Activated CD8-positive, alpha-beta memory T cell treated with anti-CD3 and anti-CD28 coated beads, Interleukin-2, amount 10 ng/mL, durations not matched to agents 7 days and 5 days (primary cell): ENCODE results near the gene ST6GALNAC6. TPM values are rescaled to one million over a fixed set of nuclear protein-coding genes. Genes with fewer than 3 reads are reported as not detected.
A peak's percentile ranks its signal among the peaks of the same experiment; 100 is the strongest.

Experiments
- ATAC-seq: fragments of 150-1000 bp; cut with Tn5 transposase; one replicate; pipeline ENCODE4 v1.10.0; 2021; ENCODE audit warnings: moderate library complexity
- CTCF ChIA-PET: fragments of 350-600 bp; sonication (Branson Sonifier 250); formaldehyde crosslinking; loops from one replicate; lab custom pipeline; 2021; ENCODE audit warnings: antibody characterized with exemption; lab: Charles Lee
- DNase-seq: peaks from one replicate; pipeline ENCODE4 v3.0.0-alpha.2; 2020
- H3K27ac Mint-ChIP-seq: one replicate; pipeline ENCODE4 v1.8.0; 2021; ENCODE audit warnings: mild to moderate bottlenecking, mixed read lengths
- H3K27me3 Mint-ChIP-seq: one replicate; pipeline ENCODE4 v1.8.0; 2021; ENCODE audit warnings: mixed read lengths
- H3K36me3 Mint-ChIP-seq: one replicate; pipeline ENCODE4 v1.8.0; 2021; ENCODE audit warnings: mild to moderate bottlenecking, mixed read lengths
- H3K4me1 Mint-ChIP-seq: one replicate; pipeline ENCODE4 v1.8.0; 2021; ENCODE audit warnings: mixed read lengths
- H3K4me3 Mint-ChIP-seq: one replicate; pipeline ENCODE4 v1.8.0; 2021; ENCODE audit warnings: mild to moderate bottlenecking, moderate library complexity, mixed read lengths
- H3K9me3 Mint-ChIP-seq: one replicate; pipeline ENCODE4 v1.8.0; 2022; ENCODE audit warnings: low read depth, mixed read lengths
- total RNA-seq, 2 experiments: library from RNA; stranded (reverse); gene quantifications; one replicate each; pipeline ENCODE4 v1.2.3, GENCODE V29; 2021

The ST6GALNAC6 gene, protein sequence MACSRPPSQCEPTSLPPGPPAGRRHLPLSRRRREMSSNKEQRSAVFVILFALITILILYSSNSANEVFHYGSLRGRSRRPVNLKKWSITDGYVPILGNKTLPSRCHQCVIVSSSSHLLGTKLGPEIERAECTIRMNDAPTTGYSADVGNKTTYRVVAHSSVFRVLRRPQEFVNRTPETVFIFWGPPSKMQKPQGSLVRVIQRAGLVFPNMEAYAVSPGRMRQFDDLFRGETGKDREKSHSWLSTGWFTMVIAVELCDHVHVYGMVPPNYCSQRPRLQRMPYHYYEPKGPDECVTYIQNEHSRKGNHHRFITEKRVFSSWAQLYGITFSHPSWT
- 10 to 100 TPM; 75.7 to 93.5 TPM for total RNA-seq

GRCh38 chr9:127899128-127899943 lies at the start of gene ST6GALNAC6:
TSS of gene ST6GALNAC6 (minus strand) at chr9:127899603. CDS start at chr9:127897981, 1,622 bp downstream.
- H3K4me3 Mint-ChIP-seq, result peak within 1 kb of the TSS; percentile 80
- H3K9me3 Mint-ChIP-seq, result no peaks in the 10 kb centered on the region
- H3K27me3 Mint-ChIP-seq, result no peaks in the 10 kb centered on the region
- CTCF ChIA-PET, result interaction anchor here (0.6 to 2.1 kb wide), 12 partner anchors 8 to 142 kb away, joined by 3 to 7 read pairs (median 4); partner anchors contain the start of gene ST6GALNAC4
- H3K36me3 Mint-ChIP-seq, result peaks cover 35% of the 10 kb centered on the region
- peak within 1 kb of the TSS; percentile 78 for H3K27ac Mint-ChIP-seq
- DNase-seq (peak; percentile 79), ATAC-seq (peak; percentile 80)
- H3K4me1 Mint-ChIP-seq, result peaks cover 40% of the 10 kb centered on the region

DNA sequence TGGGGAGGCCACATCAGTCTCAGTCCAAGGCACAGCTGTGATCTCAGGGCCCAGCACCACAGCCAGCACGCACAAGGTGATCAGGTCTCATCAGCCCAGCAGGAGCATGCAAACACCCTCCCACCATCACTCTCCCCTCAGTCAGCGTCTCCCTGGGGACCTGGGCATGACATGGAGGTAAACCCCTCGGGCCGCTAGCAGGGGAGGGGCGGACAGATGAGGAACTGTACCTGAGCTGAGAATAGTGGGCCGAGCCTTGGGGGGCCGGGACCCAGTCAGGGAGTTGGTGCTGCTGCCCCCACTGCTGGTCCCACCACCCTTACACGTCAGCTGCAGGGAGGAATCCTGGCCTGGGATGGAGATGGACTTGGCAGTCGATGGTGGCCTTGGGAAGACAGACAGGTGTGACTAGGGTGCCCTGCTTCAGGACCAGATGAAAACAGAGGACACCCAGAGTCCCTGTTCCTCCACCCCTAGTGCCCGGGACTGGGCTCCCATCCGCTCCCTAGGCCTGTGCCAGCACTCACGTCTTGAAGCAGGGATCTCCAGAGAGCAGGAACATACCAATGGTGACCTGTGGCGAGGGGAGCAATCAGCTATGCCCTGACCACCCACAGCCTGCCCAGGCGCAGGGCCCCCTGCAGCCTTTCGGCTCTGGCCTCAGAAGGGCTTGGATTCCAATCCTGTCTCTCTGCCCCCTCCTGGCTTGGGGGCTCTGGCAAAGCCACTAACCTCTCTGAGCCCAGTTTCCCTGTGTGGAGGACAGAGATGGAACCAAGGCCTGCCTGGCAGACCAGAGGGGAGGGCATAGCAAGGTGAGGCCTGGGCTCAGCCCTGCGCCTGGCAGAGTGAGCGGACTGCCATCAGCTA lies 48.7 kb upstream of the ST6GALNAC6 start:
- CTCF ChIA-PET, result interaction anchor here (1.3 to 13.2 kb wide), 4 partner anchors 8 to 170 kb away, joined by 3 to 347 read pairs (median 4); no protein-coding TSS in a partner anchor
- no peak for DNase-seq
- no peak for ATAC-seq
- H3K9me3 Mint-ChIP-seq, result no peaks in the 10 kb centered on the region
- H3K36me3 Mint-ChIP-seq, result peaks cover 9% of the 10 kb centered on the region
- no peak overlapping the region for H3K27ac Mint-ChIP-seq
- H3K4me1 Mint-ChIP-seq, result peaks cover 21% of the 10 kb centered on the region
- H3K4me3 Mint-ChIP-seq, result no peak overlapping the region
- no peaks in the 10 kb centered on the region for H3K27me3 Mint-ChIP-seq

GRCh38 chr9:127946728-127947127 lies 47.3 kb upstream of the ST6GALNAC6 start:
- Mint-ChIP-seq H3K36me3 (peaks cover 15% of the 10 kb centered on the region), H3K4me1 (peaks cover 22% of the 10 kb centered on the region), H3K4me3 (no peak overlapping the region), H3K27me3 (no peaks in the 10 kb centered on the region), H3K9me3 (no peaks in the 10 kb centered on the region), H3K27ac (no peak overlapping the region)
- DNase-seq (no peak), ATAC-seq (no peak)
- CTCF ChIA-PET, result interaction anchor here (1.3 to 13.2 kb wide), 4 partner anchors 9 to 87 kb away, joined by 3 to 347 read pairs (median 4); no protein-coding TSS in a partner anchor

- Mint-ChIP-seq H3K27me3 (no peaks in the 10 kb centered on the region), H3K9me3 (no peaks in the 10 kb centered on the region), H3K27ac (no peak overlapping the region), H3K4me3 (no peak overlapping the region), H3K4me1 (peaks cover 22% of the 10 kb centered on the region), H3K36me3 (peaks cover 15% of the 10 kb centered on the region)
- DNase-seq, result no peak
- CTCF ChIA-PET, result interaction anchor here (1.3 to 13.2 kb wide), 4 partner anchors 10 to 88 kb away, joined by 3 to 347 read pairs (median 4); no protein-coding TSS in a partner anchor
- ATAC-seq, result no peak
Measured at GRCh38 chr9:127945942-127946341, 46.5 kb upstream of the ST6GALNAC6 start.

GRCh38 chr9:127945338-127945737 lies 45.9 kb upstream of the ST6GALNAC6 start:
- H3K27ac Mint-ChIP-seq, result no peak overlapping the region
- no peaks in the 10 kb centered on the region for H3K27me3 Mint-ChIP-seq
- CTCF ChIA-PET, result interaction anchor here (1.3 to 13.2 kb wide), 7 partner anchors 9 to 172 kb away, joined by 3 to 347 read pairs (median 23); partner anchors contain the start of gene EEIG1
- ATAC-seq (no peak), DNase-seq (no peak)
- H3K4me3 Mint-ChIP-seq, result no peak overlapping the region
- peaks cover 15% of the 10 kb centered on the region for H3K36me3 Mint-ChIP-seq
- H3K9me3 Mint-ChIP-seq, result no peaks in the 10 kb centered on the region
- H3K4me1 Mint-ChIP-seq, result peaks cover 21% of the 10 kb centered on the region

- H3K27ac Mint-ChIP-seq, result no peak overlapping the region
- ATAC-seq, result no peak
- H3K4me1 Mint-ChIP-seq, result peaks cover 16% of the 10 kb centered on the region
- DNase-seq, result no peak
- no peaks in the 10 kb centered on the region for H3K9me3 Mint-ChIP-seq
- H3K36me3 Mint-ChIP-seq, result peaks cover 15% of the 10 kb centered on the region
- CTCF ChIA-PET, result interaction anchor here (0.8 to 13.2 kb wide), 19 partner anchors 10 to 173 kb away, joined by 3 to 347 read pairs (median 9); partner anchors contain the start of genes EEIG1 and PIP5KL1
- H3K4me3 Mint-ChIP-seq, result no peak overlapping the region
- H3K27me3 Mint-ChIP-seq, result no peaks in the 10 kb centered on the region
Measured at GRCh38 chr9:127944586-127945218, 45.3 kb upstream of the ST6GALNAC6 start.

- CTCF ChIA-PET, result interaction anchor here (0.7 to 13.2 kb wide), 38 partner anchors 9 to 181 kb away, joined by 3 to 347 read pairs (median 4); partner anchors contain the start of genes EEIG1, NAIF1, PIP5KL1 and SLC25A25
- ATAC-seq (peak; percentile 77), DNase-seq (peak; percentile 86)
- Mint-ChIP-seq H3K36me3 (peaks cover 15% of the 10 kb centered on the region), H3K4me1 (peaks cover 15% of the 10 kb centered on the region), H3K27ac (no peak overlapping the region), H3K4me3 (no peak overlapping the region), H3K27me3 (no peaks in the 10 kb centered on the region), H3K9me3 (no peaks in the 10 kb centered on the region)
Measured at GRCh38 chr9:127943731-127944144, 44.3 kb upstream of the ST6GALNAC6 start.

DNA sequence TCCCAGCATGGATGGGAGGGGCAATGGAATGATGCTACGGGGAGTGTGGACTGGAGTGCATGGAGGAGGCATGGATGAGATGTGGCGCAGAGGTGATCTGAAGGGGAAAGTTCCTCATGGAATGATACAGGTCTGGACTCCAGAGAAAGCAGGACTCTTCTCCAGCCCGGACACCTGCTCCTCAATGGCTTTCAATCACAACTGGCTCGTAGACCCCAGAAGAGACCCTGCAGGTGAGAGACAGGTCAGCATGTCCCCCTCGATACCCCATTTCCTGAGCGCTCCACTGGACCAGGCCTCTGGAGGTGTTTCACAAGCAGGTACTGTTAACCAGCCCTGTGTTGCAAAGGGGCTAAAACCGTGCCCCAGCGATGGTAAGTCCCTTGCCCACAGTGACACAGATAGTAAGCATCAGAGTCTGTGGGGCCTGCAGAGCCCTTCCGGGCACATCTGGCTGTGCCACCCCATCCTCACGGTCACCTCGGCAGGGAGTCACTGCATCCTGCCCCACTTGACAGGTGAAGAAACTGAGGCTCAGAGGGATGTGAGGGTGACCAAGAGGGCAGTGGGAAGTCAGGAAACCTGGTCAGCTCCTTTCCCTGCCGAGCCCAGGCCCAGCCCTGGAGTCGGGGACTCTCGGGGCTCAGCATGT lies 43.7 kb upstream of the ST6GALNAC6 start:
- Mint-ChIP-seq H3K9me3 (no peaks in the 10 kb centered on the region), H3K4me3 (no peak overlapping the region), H3K4me1 (peaks cover 16% of the 10 kb centered on the region), H3K27ac (no peak overlapping the region), H3K27me3 (no peaks in the 10 kb centered on the region), H3K36me3 (peaks cover 15% of the 10 kb centered on the region)
- CTCF ChIA-PET, result interaction anchor here (0.7 to 13.2 kb wide), 52 partner anchors 8 to 186 kb away, joined by 3 to 347 read pairs (median 4); partner anchors contain the start of genes EEIG1, NAIF1, PIP5KL1 and SLC25A25
- ATAC-seq (no peak), DNase-seq (no peak)

GRCh38 chr9:127942216-127943010 lies 43.0 kb upstream of the ST6GALNAC6 start:
- H3K27me3 Mint-ChIP-seq, result peaks cover 2% of the 10 kb centered on the region
- H3K36me3 Mint-ChIP-seq, result peaks cover 17% of the 10 kb centered on the region
- no peak overlapping the region for H3K4me3 Mint-ChIP-seq
- H3K27ac Mint-ChIP-seq, result peak overlapping the region; percentile 32
- peak; percentile 66 for DNase-seq
- no peaks in the 10 kb centered on the region for H3K9me3 Mint-ChIP-seq
- CTCF ChIA-PET, result interaction anchor here (0.6 to 13.2 kb wide), 47 partner anchors 8 to 207 kb away, joined by 3 to 347 read pairs (median 4); partner anchors contain the start of genes EEIG1, ENG, NAIF1 and PIP5KL1
- ATAC-seq, result peak; percentile 54
- peaks cover 20% of the 10 kb centered on the region for H3K4me1 Mint-ChIP-seq

- no peak for ATAC-seq
- Mint-ChIP-seq H3K27ac (no peak overlapping the region), H3K9me3 (no peaks in the 10 kb centered on the region), H3K4me1 (peaks cover 23% of the 10 kb centered on the region), H3K27me3 (peaks cover 2% of the 10 kb centered on the region), H3K36me3 (peaks cover 17% of the 10 kb centered on the region), H3K4me3 (no peak overlapping the region)
- no peak for DNase-seq
- CTCF ChIA-PET, result interaction anchor here (0.9 to 13.2 kb wide), 23 partner anchors 8 to 207 kb away, joined by 3 to 347 read pairs (median 4); partner anchors contain the start of genes EEIG1, PIP5KL1 and TOR2A
Measured at GRCh38 chr9:127941961-127942215, 42.5 kb upstream of the ST6GALNAC6 start.
